Measurements from ENCODE around the gene NBEAL2. TPM values are rescaled to one million over a fixed set of nuclear protein-coding genes. Genes with fewer than 3 reads are reported as not detected.

The NBEAL2 gene
- total and polyA plus RNA-seq, 10 of the 15 experiments (the other 5 are each of a cell fraction or from before 2014, with no cell fraction given): 0.07 to 127 (median 29.4) TPM

DNA sequence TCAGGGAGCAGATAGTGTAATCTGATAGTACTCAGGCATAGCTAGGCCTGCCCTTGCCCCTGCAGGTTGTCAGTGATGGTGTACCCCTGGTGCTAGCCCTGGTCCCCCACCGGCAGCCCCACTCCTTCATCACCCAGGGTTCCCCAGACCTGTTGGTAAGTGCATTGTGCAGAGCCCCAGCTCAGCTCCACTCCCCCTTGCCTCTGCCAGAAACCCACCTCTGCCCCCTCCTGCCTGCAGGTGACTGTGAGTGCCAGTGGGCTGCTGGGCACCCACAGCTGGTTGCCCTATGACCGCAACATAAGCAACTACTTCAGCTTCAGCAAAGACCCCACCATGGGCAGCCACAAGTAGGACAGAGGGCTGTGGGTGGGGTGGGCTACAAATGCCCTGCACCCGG lies 27.5 kb downstream of the NBEAL2 start:
- whole genome bisulfite sequencing (ENCODE audit: insufficient coverage, insufficient replicate concordance, low lambda C conversion rate, missing lambda C conversion rate): 72% methylated on average over 3 of the region's 3 CpGs
- no peak overlapping the region for H2AFZ ChIP-seq (ENCODE audit: control insufficient read depth, low read depth, low read length)

More for the DNA sequence above, 27.5 kb downstream of the NBEAL2 start:
- peaks cover 15 to 42% of the 10 kb centered on the region in 2 experiments; a peak in 3 of 4 replicates for H3K36me3 ChIP-seq (ENCODE audit: control insufficient read depth in 2 of 2, insufficient read depth in 2 of 2, low read length in 1 of 2)
- H4K20me1 ChIP-seq (ENCODE audit: control insufficient read depth, insufficient read depth): no peaks in the 10 kb centered on the region
- no peak overlapping the region for H3K4me2 ChIP-seq (ENCODE audit: control insufficient read depth, insufficient read depth)
- in situ Hi-C loops (cut with MboI) (no loop called here), intact Hi-C loops (cut with micrococcal nuclease; ENCODE audit: unreplicated experiment) (no loop called here)
- TF ChIP-seq, protein P1, sequence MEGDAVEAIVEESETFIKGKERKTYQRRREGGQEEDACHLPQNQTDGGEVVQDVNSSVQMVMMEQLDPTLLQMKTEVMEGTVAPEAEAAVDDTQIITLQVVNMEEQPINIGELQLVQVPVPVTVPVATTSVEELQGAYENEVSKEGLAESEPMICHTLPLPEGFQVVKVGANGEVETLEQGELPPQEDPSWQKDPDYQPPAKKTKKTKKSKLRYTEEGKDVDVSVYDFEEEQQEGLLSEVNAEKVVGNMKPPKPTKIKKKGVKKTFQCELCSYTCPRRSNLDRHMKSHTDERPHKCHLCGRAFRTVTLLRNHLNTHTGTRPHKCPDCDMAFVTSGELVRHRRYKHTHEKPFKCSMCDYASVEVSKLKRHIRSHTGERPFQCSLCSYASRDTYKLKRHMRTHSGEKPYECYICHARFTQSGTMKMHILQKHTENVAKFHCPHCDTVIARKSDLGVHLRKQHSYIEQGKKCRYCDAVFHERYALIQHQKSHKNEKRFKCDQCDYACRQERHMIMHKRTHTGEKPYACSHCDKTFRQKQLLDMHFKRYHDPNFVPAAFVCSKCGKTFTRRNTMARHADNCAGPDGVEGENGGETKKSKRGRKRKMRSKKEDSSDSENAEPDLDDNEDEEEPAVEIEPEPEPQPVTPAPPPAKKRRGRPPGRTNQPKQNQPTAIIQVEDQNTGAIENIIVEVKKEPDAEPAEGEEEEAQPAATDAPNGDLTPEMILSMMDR (IDR thresholded peaks at IDR 0.05 in 2 of 3, conservative IDR thresholded peaks at IDR 0.05 in 1 of 3; ENCODE audit: control insufficient read depth in 2 of 3, extremely low read depth in 1 of 3, insufficient read depth in 1 of 3, low read depth in 3 of 3, low read length in 3 of 3): no peak
- TF ChIP-seq EED (IDR thresholded peaks at IDR 0.05; ENCODE audit: low read depth) (no peak), TCF7 (IDR thresholded peaks at IDR 0.05; ENCODE audit: borderline replicate concordance) (no peak), TARDBP (IDR thresholded peaks at IDR 0.05; ENCODE audit: borderline replicate concordance) (no peak), MEF2A (IDR thresholded peaks at IDR 0.05; ENCODE audit: insufficient read depth, low read depth, low read length) (no peak), TAF1 (IDR thresholded peaks at IDR 0.05; ENCODE audit: borderline replicate concordance, low read depth, low read length) (no peak), ZZZ3 (IDR thresholded peaks at IDR 0.05; ENCODE audit: control insufficient read depth, insufficient read length, low read depth) (no peak), PAX8 (IDR thresholded peaks at IDR 0.05) (no peak), CHD4 (IDR thresholded peaks at IDR 0.05) (no peak), SRF (IDR thresholded peaks at IDR 0.05; ENCODE audit: low read depth in 2 of 2, low read length in 2 of 2) (no peak)
- ChIA-PET POLR2A (interaction anchor here (0.7 kb wide), 1 partner anchor 31 kb away, joined by 3 read pairs; the partner anchor contains the start of gene CCDC12), SMC1A (ENCODE audit: uncharacterized antibody, unreplicated experiment) (interaction anchor here (1.0 kb wide), 1 partner anchor 14 kb away, joined by 3 read pairs; no protein-coding TSS in a partner anchor), RAD21 (ENCODE audit: unreplicated experiment) (no interaction called here), CTCF (interaction anchor here (0.7 kb wide), 1 partner anchor 97 kb away, joined by 3 read pairs; no protein-coding TSS in a partner anchor)
- FAIRE-seq (no peak), ATAC-seq (no peak), DNase-seq (ENCODE audit: low read depth, low spot score) (no peak)
- no peaks in the 10 kb centered on the region for H3K9me3 ChIP-seq (replicated peaks; ENCODE audit: control insufficient read depth, insufficient read depth, low read length)
- H3K4me3 ChIP-seq: no peak overlapping the region
- no peak overlapping the region for H3K9ac ChIP-seq (ENCODE audit: control insufficient read depth, insufficient read depth, low read length)
- no peaks in the 10 kb centered on the region for H3K27me3 ChIP-seq (replicated peaks in 1 of 2; ENCODE audit: control insufficient read depth in 2 of 2, insufficient read depth in 2 of 2, low read length in 1 of 2)
- H3K79me2 ChIP-seq (ENCODE audit: control insufficient read depth, insufficient read depth, low read length): no peaks in the 10 kb centered on the region
- H3K4me1 ChIP-seq (ENCODE audit: control insufficient read depth, insufficient read depth, low read length): peaks cover 5% of the 10 kb centered on the region; the same call in 1 of the 2 replicates
- no peak overlapping the region for H3K27ac ChIP-seq (ENCODE audit: control insufficient read depth, insufficient read depth)
- no TSS peak for BruUV-seq (replicated peaks)

Data from GM12878 (cell line).